SW 1271 (cell line): Measurements from ENCODE around the gene KRTAP5-6.
"Not testable (repeated sequence)": the region's sequence is repeated elsewhere in the genome, so short reads cannot be mapped to it uniquely, and the experiment has no call there.

Experiments
- DNase-seq, 2 experiments: peaks; one replicate each; lab custom pipeline; 2025; lab: John Stamatoyannopoulos, UW

The KRTAP5-6 gene

DNA sequence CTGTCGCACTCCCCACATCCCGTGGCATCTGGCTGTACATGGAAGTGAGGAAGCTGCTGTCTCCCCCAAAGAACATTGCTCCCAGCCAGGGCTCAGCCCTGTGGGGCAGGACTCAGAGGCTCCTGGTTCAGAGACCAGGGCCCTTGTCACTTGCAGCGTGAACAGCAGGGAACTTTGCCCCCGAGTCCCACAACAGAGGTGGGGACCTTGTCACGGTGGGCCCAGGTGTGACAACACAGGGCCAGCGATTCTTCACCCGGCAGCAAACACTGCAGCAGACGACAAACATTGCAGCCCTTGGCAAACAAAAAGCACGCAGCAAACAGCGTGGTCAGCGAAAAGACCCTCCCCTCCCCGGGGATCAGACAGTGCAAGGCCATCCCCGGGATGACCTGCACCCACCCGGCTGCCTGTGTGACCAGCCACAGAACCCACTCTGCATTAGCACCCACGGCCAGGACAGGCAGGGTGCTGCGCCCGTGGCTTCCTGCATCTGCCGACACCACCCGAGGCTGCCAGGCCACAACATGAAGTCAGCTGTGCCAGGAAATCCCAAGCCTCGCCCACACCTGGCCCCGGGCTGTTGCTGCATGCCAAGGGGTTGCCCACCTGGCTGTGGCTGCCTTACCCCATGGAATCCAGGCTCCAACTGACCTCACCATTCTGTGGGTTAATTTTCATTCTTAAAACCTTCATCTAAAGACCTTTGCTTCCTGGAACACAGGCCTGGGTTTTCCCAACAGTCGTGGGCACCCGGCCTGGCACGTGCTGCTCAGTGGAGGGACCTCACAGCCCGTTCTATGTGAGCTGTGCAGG, 35.3 kb upstream of the KRTAP5-6 start:
- not testable (repeated sequence) for DNase-seq

DNA sequence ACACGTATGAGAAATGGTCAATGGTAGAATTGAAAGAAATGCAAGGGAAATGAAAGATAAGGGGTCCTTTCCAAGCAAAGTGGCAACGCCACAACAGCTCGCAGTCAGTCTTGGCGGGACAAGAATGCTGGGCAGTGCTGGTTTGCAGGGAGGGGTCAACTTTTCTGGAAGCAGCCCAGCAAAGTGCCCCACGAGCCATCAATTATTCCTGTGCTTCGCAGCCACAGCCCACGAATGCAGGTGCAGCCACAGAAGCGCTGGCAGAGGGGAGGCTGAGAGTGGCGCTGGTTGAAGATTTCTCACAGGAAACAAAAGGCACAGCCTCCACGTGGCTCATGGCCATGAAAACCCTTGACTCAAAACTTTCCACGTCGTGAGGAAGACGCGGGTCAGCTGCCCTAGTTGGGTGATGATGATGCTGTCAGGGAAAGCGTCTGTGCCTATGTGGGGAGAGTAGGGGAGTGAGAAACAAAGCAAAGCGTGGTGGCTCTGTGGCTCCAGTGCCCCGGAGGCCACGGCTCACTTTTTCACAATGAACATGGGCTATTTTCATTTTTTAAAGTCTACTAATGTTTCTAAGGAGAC, 34.2 kb upstream of the KRTAP5-6 start:
- DNase-seq = not testable (repeated sequence)

DNA sequence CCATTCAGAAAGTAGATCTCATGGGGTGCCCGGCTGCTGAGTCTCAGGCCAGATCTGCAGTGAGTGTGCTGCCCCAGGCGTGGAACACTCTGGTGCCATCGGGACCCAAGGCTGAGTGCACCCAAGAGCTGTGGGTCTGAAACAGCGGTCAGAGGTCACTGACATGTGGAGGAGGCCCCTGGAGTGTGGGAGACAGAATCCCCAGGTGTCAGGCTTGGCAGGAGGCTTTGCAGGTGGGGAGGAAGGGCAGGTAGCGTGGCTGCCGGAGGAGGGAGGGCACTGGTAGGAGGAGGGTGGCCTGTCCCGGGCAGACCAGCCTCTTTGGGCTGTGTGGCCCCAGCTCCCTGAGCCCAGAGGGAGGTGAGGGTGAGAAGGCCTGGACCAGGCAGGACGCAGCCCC, 31.7 kb upstream of the KRTAP5-6 start:
- no peak for DNase-seq

DNA sequence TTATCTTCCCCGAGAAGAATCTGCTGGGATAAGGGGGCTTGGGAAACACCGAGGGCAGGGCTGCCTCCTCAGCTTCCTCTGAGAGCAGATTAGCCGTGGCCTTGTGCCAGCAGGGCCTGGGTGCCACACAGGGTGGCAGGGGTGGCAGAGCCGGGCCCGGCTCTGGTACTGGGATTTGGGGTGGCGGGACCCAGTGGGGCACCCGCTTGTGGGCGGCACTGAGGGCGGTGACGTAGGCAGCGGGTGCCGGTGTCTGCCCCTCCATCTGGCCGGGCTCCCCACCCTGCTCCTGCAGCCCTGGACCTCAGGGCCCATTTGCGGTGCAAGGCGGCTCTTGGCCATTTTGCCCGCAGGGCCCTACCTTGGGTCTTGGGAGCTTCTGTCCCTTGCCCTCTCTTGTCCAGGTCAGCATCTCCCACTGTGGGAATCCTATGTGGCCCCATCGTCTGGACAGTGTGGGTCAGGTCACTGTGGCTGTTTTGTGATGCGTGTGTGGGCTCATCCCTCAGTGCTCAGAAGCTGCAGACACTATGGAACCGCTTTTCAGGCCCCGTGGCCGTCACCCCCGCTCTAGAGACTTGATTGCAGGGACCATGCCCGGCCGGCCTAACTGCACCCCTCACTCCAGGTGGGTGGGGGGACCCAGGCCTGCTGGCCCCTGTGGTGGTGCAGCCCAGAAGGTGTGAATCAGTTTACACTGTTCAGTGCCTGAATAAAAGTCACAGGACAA, 29.7 kb upstream of the KRTAP5-6 start:
- DNase-seq = no peak

DNA sequence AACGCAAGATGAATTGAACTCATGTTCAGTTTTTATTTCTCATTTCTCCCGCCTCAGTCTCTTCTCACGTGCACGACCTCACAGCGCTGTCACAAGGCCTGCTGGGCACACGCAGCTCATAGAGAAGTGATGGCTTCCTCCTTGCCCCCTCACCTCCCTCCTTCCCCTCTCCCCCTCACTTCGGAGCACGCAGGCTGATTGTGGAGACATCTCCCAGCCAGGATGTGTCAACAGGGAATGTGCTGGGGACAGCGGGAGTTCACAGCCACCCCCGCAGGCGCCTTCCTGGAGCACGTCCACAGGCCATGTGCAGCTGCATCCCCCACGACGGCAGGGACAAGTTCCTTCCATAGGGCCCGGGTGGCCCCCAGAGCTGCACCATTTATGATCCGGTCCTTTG, 29.1 kb upstream of the KRTAP5-6 start:
- no peak for DNase-seq

DNA sequence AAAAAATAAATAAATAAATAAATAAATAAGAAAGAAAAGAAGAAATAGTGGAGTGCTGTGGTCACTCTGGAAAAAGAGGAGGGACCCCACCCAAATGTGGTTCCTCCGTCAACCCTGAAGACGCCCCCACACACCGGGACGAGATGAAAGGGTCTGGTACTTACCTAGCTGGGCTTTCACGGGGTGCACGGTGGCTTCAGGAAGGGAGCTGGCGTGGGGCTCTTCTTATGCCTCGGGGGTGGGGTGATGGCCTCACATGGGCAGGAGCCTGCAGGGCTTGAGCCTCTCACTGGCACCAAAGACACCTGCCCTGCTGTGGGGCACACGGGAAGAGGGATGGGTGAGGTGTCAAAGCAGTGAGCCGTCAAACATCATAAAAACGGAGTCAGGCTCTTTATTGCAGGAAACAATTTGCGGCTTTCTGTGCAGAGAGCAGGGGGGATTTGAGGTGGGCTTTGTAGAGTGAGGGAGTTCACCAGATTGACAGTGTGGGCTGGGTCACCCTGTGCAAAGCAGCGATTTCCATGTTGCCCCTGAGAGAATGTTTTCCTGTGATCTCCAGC, 28.0 kb upstream of the KRTAP5-6 start:
- DNase-seq = no peak

DNA sequence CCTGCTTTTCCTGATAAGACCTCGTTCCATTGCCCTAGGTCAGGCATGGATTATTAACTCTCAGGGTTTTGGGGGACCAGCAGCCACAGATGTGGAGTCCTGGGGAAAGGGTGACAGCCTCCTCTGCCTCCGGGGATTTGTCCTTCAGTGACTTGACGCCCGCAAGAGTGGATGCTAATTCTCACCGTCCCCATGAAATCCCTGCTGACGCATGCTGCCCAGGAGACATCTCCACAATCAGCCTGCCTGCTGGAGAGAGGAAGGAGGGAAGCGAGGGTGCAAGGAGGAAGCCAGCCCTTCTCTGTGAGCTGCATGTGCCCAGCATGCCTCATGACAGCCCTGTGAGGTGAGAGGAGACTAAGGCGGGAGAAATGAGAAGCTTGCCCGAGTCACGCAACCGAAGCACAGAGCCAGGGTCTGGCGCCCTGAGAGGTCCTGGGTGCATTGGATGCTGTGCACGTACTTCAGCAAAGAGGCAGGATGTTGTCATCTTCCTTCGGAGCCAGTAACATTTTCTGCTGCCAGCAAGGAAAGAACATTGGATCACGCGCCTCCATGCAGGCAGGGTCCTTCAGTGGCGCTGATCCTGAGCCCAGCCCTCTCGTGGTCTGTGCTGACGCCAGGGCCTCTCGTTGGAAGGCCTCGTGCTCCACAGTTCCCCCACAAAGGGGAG, 27.3 kb upstream of the KRTAP5-6 start:
- DNase-seq = no peak

DNA sequence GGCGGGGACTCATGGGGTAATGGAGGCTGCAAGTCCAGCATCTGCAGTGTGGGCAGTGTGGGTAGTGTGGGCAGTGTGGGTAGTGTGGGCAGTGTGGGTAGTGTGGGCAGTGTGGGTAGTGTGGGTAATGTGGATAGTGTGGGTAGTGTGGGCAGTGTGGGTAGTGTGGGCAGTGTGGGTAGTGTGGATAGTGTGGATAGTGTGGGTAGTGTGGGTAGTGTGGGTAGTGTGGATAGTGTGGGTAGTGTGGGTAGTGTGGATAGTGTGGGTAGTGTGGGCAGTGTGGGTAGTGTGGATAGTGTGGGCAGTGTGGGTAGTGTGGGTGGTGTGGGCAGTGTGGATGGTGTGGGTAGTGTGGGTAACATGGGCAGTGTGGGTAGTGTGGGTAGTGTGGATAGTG, 26.5 kb upstream of the KRTAP5-6 start:
- DNase-seq = not testable (repeated sequence)

DNA sequence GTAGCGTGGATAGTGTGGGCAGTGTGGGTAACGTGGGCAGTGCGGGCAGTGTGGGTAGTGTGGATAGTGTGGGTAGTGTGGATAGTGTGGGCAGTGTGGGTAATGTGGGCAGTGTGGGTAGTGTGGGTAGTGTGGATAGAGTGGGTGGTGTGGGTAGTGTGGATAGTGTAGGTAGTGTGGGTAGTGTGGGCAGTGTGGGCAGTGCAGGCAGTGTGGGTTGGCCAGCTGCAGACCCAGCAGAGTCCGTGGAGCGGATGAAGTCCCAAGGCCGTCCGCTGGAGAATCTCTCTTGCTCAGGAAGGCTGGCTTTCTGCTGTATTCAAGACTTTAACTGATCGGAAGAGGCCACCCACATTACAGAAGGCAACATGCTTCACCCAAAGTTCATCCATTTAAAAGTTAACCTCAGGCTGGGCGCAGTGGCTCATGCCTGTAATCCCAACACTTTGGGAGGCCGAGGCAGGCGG, 26.1 kb upstream of the KRTAP5-6 start:
- no peak for DNase-seq

DNA sequence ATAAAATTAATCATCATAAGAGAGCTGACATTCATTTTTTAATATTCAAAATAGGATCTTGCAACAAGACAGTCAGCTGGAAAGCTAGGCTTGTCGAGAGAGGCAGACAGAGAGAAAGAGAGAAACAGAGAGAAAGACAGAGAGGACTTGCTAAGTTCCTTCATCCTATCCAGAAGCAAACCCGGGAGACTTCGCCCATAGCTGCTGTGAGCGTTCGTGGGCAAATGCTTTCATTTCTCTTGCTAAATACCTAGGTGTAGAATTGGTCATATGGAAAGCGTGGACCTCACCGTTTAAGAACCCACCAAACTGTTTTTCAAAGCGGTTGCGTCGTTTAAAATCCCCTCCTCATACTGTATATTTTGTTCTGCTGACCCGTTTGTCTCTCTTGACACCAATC, 25.3 kb upstream of the KRTAP5-6 start:
- DNase-seq = no peak

DNA sequence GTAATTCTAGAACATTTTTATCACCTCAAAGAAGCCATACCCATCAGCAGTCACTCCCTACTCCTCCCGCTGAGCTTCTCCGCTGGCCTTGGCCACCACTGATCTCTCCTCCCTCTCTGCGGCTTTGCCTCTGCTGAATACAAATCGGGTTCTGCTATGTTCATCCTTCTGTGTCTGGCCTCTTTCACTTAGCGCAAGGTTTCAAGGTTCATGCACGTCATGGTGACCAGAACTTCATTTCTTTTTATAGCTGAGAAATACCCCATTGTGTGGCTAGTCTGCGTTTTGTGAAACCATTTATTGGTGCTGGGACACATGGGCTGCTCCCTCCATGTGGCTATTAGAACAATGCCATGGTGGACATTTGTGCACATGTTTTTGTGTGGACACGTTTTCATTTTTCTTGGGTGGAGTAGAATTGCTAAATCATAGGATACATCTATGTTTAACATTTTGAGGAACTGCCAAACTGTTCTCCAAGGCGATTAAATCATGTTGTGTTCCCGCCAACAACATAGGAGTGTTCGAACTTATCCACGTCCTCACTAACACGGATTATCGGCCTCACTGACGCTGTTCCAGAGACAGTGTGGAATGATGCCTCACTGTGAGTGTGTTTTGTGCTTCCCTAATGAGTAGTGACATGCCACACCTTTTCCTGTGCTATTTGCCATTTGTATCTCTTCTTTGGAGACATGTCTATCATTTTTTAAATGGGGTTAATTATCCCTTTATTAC, 24.2 kb upstream of the KRTAP5-6 start:
- no peak for DNase-seq

DNA sequence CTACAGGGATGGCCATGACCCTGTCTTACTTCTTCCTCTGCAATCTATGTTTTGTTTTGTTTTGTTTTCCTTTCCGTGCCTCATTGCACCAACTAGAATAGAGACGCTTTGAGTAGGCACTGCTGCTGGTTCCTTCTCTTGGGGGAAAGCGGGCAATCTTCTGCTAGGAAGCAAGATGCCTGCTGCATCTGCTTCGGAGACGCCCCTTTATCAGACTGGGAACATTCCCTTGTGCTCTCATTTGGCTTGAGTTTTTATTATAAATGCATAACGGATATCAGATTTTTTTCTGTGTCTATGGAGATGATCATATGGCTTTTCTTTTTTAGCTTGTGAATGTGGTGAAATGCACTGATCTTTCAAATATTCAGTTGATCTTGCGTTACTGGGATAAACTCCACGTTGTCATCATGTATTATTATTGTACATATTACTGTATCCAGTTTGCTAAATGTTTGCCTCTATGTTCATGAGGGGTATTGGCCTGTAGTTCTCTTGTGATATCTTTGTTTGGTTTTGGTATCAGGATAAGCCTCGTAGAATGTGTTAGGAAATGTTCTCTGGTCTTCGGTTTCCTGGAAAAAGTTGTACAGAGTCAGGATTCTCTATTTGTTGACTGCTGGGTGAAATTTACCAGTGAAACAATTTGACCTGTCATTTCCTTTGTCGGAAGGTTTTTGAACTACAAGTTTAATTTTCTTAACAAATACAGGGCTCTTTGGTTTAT, 23.4 kb upstream of the KRTAP5-6 start:
- DNase-seq = no peak

DNA sequence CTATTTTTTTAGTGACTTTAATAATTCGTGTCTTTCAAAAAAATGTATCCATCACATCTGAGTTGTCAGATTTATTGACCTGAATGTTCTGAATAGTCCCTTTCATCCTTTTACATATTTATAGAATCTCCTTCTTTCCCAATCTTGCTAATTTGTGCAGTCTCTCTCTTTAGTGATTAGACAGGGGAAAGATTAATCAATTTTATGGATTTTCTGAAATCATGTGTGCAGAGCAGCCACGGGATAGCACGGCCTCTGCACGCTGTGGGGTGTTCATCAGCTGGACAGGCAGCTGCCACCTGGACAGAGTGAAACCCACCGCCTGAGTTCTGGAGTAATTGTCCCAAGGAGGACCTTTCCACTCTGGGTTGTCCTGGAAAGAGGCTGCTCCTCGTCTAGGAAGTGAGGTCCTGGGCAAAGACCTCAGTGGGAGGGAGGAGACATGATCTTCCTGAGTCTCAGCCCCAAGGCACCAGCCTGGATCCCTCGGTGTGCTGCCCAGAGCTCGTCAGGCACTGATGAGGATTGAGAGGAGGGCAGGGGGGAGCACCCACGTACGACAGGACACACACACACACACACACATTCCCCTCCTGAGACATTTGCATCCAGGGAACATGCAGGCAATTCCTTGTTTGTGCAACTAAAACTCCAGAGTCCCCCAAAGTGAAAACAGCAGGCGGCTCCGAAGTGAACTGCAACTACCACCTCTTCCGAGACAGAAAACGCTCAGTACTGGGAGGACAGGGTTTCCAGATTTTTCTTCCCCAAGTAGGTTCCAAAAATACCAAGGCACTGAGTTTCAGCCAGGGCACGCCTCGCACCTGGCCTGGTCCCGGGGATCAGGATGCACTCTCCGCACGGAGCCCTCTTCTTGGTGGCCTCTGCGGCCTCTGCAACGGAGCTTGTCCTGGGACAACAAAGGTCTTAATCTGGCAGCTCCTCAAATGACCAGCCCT, 22.5 kb upstream of the KRTAP5-6 start:
- DNase-seq = no peak

DNA sequence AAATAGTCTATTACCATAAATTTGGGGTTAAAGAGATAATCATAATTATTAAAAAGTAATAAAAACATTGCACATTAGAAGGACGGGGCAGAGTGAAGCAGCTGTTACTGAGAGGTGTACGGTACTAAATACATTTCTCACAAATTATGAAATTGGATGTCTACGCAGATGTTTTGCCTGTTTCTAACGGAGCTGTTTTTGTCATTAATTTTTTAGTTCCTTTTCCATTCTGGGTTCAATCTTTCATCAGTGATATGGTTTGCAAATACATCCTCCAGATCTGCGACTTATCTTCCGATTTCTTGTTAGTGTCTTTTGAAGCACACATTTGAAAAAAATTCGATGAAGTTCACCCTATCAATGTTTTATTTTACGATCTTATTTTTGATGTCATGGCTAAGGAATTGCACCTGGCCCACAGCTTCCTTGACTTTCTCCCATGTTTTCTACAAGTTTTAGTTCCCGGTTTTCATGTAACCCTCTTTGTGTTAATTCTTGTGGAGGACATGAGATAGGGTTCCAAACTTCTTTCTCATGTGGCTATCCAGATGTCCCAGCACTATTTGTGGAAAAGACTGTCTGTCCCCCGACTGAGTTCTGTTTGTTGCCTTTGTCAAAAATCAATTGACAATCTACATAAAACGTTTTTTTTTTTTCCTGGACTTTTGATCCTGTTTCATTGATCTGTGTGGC, 21.3 kb upstream of the KRTAP5-6 start:
- DNase-seq = no peak

DNA sequence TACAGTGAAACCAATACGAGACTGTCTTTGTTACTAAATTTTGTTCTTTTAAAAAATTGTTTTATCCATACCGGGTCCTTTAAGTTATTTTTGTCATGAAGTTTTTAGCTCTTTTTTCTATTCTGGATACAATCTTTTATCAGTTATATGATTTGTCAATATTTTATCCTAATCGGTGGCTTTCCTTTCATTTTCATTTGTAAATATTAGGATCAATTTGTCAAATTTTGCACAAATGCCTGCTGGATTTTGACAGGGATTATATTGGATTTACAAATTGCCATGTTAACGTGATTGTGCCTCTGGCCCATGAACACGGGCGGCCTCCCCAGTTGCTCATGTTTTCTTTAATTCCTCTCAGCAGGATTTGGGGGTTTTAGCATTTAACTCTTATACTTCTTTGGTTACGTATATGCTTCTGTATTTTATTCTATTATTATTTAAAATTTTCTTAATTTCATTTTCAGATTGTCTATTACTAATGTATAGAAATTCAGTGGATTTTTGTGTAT, 20.7 kb upstream of the KRTAP5-6 start:
- no peak for DNase-seq

DNA sequence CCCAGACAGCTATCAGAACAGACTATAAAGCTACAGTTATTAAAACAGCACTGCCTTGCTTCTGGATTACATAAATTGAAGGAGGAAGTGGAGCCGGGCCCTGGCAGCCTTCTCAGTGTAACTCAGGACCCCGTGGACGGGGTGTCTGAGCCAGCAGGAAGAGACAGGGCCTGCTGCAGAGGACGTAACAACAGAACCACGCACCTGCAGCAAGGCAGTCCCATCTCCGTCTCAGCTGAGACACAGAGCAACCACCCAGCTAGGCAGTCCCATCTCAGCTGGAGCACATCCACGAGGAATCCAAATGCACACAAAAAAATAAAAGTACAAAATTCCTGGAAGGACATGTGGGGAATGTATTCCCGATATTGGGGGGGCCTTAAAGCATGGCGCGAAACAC, 17.1 kb upstream of the KRTAP5-6 start:
- DNase-seq = no peak

DNA sequence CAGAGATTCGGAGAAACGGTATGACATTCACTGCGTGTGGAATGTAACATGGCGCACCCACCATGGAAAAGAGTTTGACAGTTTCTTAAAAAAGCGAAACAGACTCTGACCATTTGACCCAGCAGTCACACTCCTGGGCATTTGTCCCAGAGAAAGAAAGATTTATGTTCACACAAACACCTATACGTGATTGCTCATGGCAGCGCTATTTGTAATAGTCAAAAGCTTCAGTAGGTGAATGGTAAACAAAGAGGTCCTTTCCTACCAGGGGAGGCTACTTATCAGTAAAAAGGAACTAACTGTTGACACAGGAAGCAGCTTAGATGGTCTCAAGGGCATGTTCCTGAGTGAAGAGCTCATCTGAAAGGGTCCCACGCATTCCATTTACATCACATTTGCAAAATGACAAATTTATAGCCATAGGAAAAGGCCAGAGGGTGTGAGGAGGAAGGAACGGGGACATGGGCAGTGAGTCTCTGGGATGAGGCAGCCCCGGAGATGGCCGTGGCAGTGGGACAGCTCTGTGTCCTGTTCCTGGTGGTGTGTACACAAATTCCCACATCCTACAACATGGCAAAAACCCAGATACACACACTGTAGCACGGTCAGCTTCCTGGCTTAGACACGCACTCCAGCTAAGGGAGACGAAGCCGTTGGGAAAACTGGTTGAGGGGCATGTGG, 14.6 kb upstream of the KRTAP5-6 start:
- no peak for DNase-seq

DNA sequence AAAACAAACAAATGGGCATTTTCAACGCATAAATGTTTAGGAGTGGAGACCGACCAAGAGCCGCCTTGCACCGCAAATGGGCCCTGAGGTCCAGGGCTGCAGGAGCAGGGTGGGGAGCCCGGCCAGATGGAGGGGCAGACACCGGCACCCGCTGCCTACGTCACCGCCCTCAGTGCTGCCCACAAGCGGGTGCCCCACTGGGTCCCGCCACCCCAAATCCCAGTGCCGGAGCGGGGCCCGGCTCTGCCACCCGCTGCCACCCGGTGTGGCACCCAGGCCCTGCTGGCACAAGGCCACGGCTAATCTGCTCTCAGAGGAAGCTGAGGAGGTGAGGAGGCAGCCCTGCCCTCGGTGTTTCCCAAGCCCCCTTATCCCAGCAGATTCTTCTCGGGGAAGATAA, 13.8 kb upstream of the KRTAP5-6 start:
- not testable (repeated sequence) for DNase-seq
